Upper lobe of left lung (tissue), 6 donors: ENCODE measurements around the gene LRPPRC. TPM values are rescaled to one million over a fixed set of nuclear protein-coding genes. Genes with fewer than 3 reads are reported as not detected.

Source experiments
- ATAC-seq, 2 donors: fragments of 200-7000 bp; cut with Tn5 transposase; one replicate each; pipeline ENCODE4 v1.9.1; 2022; ENCODE audit warnings: mild to moderate bottlenecking in 2 of 2, moderate library complexity in 2 of 2; ENCODE audit not compliant: low FRiP score in 2 of 2
- DNase-seq, 2 donors: peaks; one replicate each; pipeline ENCODE4 v3.0.0-alpha.2; 2019 to 2020
- H3K27ac ChIP-seq, 4 donors: fragments of 200-600 bp; sonication (generic); one replicate each; pipeline ENCODE4 v1.5.1; 2016 to 2019
- H3K27me3 ChIP-seq, 4 donors: fragments of 200-600 bp; sonication (generic); one replicate each; pipeline ENCODE4 v1.5.1; 2017 to 2019
- H3K36me3 ChIP-seq, 4 donors: fragments of 200-600 bp; sonication (generic); one replicate each; pipeline ENCODE4 v1.5.1; 2016 to 2019
- H3K4me1 ChIP-seq, 4 donors: fragments of 200-600 bp; sonication (generic); one replicate each; pipeline ENCODE4 v1.5.1; 2018 to 2019
- H3K4me3 ChIP-seq, 4 donors: fragments of 200-600 bp; sonication (generic); one replicate each; pipeline ENCODE4 v1.5.1; 2017 to 2019; ENCODE audit warnings: mild to moderate bottlenecking in 2 of 4, moderate library complexity in 1 of 4
- H3K9me3 ChIP-seq, 4 donors: fragments of 200-600 bp; sonication (generic); one replicate each; pipeline ENCODE4 v1.5.1; 2018 to 2019
- CTCF ChIP-seq, 6 experiments: fragments of 450-650 bp in 4 of 6; fragments of 200-600 bp in 2 of 6; sonication (generic) in 2 of 6; IDR thresholded peaks; one replicate each; pipeline ENCODE4 v1.5.1; 2016 to 2019; ENCODE audit warnings: antibody characterized with exemption in 6 of 6
- EP300 ChIP-seq, 4 donors: sonication (generic); formaldehyde crosslinking; IDR thresholded peaks; one replicate each; pipeline ENCODE4 v1.5.1; 2017; ENCODE audit warnings: antibody characterized with exemption in 4 of 4, control low read depth in 2 of 4
- POLR2A ChIP-seq, 4 donors: fragments of 450-650 bp; IDR thresholded peaks; one replicate each; pipeline ENCODE4 v1.5.1; 2016 to 2017; ENCODE audit warnings: antibody characterized with exemption in 4 of 4, mild to moderate bottlenecking in 2 of 4
- POLR2AphosphoS5 ChIP-seq, 2 donors: sonication (generic); formaldehyde crosslinking; IDR thresholded peaks; one replicate each; pipeline ENCODE4 v1.5.1; 2017; ENCODE audit warnings: antibody characterized with exemption in 2 of 2
- WGBS, 2 donors: methylation state at CpG; one replicate each; pipeline ENCODE4 v1.1.5; 2017 to 2018; 5-methylcytosine and 5-hydroxymethylcytosine counted together
- total RNA-seq, 6 donors: library from RNA; depleted of rRNA in 4 of 6; stranded (reverse); fragments of >200 nt in 4 of 6; gene quantifications; one replicate each; pipeline versions ENCODE4 v1.1.0 to v1.2.1, GENCODE V29; 2016 to 2021
- donor health status: DM: no; HTN: no; CAD: no; lungs with moderate emphysema.
- donor health status: DM: no; HTN: yes; CAD: no; lungs with severe emphysema.

Gene LRPPRC
- total RNA-seq, 6 donors from 2014 or later = 29.3 to 86.2 (median 47.2) TPM

GRCh38 chr2:43977677-43978375 lies 18.0 kb downstream of the LRPPRC start:
- no peak for ATAC-seq
- Histone ChIP-seq H3K36me3 (peaks cover 25 to 83% (median 45%) of the 10 kb centered on the region in 4 donors), H3K9me3 (no peaks in the 10 kb centered on the region), H3K4me3 (no peak overlapping the region), H3K4me1 (no peaks in the 10 kb centered on the region), H3K27ac (no peak overlapping the region), H3K27me3 (no peaks in the 10 kb centered on the region)
- TF ChIP-seq POLR2A (IDR thresholded peaks at IDR 0.05) = no peak
- no peak for TF ChIP-seq EP300 (IDR thresholded peaks at IDR 0.05)
- no peak for TF ChIP-seq POLR2AphosphoS5 (IDR thresholded peaks at IDR 0.05)
- TF ChIP-seq CTCF (IDR thresholded peaks at IDR 0.05) = no peak
- no peak for DNase-seq

GRCh38 chr2:43960921-43961320 lies 34.9 kb downstream of the LRPPRC start:
- no peaks in the 10 kb centered on the region for H3K27me3 ChIP-seq
- H3K27ac ChIP-seq = no peak overlapping the region
- H3K36me3 ChIP-seq = peaks cover 31 to 91% (median 47%) of the 10 kb centered on the region in 4 donors
- no peaks in the 10 kb centered on the region for H3K9me3 ChIP-seq
- H3K4me1 ChIP-seq = no peaks in the 10 kb centered on the region
- DNase-seq (no peak), ATAC-seq (no peak)
- no peak overlapping the region for H3K4me3 ChIP-seq
- TF ChIP-seq EP300 (IDR thresholded peaks at IDR 0.05) = no peak
- no peak for TF ChIP-seq POLR2AphosphoS5 (IDR thresholded peaks at IDR 0.05)
- TF ChIP-seq CTCF (IDR thresholded peaks at IDR 0.05) = no peak
- no peak for TF ChIP-seq POLR2A (IDR thresholded peaks at IDR 0.05)

GRCh38 chr2:43958397-43959275 lies 37.2 kb downstream of the LRPPRC start:
- H3K9me3 ChIP-seq = no peaks in the 10 kb centered on the region
- no peak for DNase-seq
- H3K27ac ChIP-seq = no peak overlapping the region
- H3K4me1 ChIP-seq = no peaks in the 10 kb centered on the region
- 69 to 84% methylated on average over 5 of the region's 5 CpGs for WGBS, 2 donors
- TF ChIP-seq EP300 (IDR thresholded peaks at IDR 0.05) (no peak), POLR2AphosphoS5 (IDR thresholded peaks at IDR 0.05) (no peak), POLR2A (IDR thresholded peaks at IDR 0.05) (no peak), CTCF (IDR thresholded peaks at IDR 0.05) (no peak)
- ATAC-seq = no peak
- peaks cover 31 to 99% (median 54%) of the 10 kb centered on the region in 4 donors for H3K36me3 ChIP-seq
- no peaks in the 10 kb centered on the region for H3K27me3 ChIP-seq
- H3K4me3 ChIP-seq = no peak overlapping the region

GRCh38 chr2:43950383-43951008 lies 45.3 kb downstream of the LRPPRC start:
- DNase-seq (no peak), ATAC-seq (no peak)
- peaks cover 10 to 88% (median 31%) of the 10 kb centered on the region in 4 donors for H3K36me3 ChIP-seq
- 70 to 74% methylated on average over 6 to 8 of the region's 8 CpGs for WGBS, 2 donors
- no peaks in the 10 kb centered on the region for H3K27me3 ChIP-seq
- no peaks in the 10 kb centered on the region for H3K9me3 ChIP-seq
- no peak overlapping the region for H3K27ac ChIP-seq
- no peaks in the 10 kb centered on the region for H3K4me1 ChIP-seq
- TF ChIP-seq CTCF (IDR thresholded peaks at IDR 0.05) (peak in 2 of 6 experiments; percentile 9 to 28), POLR2A (IDR thresholded peaks at IDR 0.05) (no peak), POLR2AphosphoS5 (IDR thresholded peaks at IDR 0.05) (no peak)
- no peak overlapping the region for H3K4me3 ChIP-seq
